ENCODE results near the gene CFTR.
"Not testable (repeated sequence)": the region's sequence is repeated elsewhere in the genome, so short reads cannot be mapped to it uniquely, and the experiment has no call there.

CFTR gene

DNA sequence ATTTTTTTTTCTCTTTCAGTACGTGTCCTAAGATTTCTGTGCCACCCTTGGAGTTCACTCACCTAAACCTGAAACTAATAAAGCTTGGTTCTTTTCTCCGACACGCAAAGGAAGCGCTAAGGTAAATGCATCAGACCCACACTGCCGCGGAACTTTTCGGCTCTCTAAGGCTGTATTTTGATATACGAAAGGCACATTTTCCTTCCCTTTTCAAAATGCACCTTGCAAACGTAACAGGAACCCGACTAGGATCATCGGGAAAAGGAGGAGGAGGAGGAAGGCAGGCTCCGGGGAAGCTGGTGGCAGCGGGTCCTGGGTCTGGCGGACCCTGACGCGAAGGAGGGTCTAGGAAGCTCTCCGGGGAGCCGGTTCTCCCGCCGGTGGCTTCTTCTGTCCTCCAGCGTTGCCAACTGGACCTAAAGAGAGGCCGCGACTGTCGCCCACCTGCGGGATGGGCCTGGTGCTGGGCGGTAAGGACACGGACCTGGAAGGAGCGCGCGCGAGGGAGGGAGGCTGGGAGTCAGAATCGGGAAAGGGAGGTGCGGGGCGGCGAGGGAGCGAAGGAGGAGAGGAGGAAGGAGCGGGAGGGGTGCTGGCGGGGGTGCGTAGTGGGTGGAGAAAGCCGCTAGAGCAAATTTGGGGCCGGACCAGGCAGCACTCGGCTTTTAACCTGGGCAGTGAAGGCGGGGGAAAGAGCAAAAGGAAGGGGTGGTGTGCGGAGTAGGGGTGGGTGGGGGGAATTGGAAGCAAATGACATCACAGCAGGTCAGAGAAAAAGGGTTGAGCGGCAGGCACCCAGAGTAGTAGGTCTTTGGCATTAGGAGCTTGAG, at the start of gene CFTR:
TSS of gene CFTR (plus strand) at position 801 of the 830 bp plus-strand sequence. CDS start 70 bp downstream, outside the sequence.
- no peak for DNase-seq

DNA sequence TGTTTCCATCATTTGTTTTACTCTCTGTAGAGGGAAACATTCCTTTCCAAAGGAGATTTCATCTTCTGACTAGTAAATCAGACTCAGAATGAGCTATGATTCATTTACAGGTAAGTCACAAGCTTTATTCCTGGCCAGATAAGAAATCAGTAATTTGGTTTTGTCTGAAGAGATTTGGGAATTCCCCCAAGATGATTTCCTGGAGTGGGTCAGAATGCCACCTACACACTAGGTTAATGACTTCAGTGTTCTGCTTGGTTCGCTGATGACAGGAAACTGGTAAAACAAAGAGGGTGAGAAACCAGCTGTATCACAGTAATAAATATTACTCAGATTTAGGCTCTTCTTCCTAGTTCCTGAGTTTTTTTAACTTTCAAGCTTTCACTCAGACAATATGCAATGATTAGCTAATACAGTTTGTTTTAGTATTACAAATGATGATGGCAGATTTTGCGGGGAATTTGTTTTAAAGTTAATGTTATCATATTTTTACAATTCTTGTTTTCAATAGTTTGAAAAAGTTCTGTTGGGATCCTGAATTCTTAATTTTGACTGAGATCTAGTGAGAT, 44.3 kb upstream of the CFTR start:
- DNase-seq, result no peak

DNA sequence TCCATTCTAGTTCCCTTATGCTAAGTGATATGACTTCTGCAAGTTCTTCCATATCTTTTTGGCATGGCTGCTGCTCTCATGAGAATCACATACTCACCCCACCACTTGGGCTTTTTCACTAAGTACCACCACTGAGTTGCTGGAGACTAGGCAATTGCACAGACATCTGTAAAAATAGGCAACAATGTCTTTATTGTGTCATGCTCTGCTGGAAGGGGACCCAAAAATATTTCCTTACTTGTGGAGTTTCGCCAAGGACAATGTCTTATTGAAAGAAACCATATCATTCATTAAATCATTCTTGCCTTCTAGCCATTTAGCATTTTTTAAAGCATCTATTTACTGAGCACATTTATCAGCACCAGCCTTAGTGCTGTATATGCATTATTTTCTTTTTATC, 35.2 kb upstream of the CFTR start:
- DNase-seq, result no peak

DNA sequence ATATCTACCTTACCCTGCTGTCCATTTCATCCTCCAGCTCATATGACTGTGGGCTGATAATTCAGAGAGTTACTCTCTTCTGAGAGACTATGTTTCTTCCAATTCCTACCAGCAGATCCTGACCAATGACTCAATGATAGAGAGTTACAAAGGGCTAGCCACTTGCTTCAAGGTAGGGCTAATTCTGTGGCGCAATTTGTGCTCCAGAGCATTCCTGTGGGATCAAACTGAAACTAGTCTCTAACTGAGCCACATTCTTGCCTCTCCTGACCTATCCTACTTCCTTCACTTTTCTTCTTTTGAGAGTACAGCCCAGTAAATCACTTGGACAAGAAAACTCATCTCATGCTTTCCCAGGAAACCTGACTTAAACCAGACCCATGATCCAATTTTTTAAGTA, 34.6 kb upstream of the CFTR start:
- DNase-seq, result no peak

DNA sequence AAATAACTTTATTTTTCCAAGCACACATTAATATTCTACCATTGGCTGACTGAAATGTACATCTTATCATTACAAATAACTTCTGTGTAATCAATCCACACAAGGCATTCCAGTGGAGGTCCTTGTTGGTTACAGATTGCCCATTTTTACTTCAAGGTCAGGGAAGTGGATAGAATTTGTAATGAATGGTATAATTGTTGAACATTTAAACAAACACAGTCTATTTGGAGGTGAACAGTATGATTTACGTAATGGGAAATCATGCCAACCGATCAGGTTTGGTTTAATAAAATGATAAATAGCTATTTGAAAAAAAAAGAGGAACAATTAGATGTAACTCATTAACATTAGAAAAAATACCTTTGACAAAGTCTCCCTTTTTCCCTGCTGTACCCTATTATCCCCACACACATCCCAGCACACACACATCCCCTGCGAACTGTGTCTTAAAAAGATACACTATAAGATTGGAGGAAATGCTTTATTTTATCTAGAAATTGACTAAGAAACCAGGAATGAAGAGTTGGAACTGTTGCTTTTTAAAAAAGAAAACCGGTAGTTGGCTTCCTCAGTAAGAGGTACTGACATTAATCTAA, 33.5 kb upstream of the CFTR start:
- no peak for DNase-seq

DNA sequence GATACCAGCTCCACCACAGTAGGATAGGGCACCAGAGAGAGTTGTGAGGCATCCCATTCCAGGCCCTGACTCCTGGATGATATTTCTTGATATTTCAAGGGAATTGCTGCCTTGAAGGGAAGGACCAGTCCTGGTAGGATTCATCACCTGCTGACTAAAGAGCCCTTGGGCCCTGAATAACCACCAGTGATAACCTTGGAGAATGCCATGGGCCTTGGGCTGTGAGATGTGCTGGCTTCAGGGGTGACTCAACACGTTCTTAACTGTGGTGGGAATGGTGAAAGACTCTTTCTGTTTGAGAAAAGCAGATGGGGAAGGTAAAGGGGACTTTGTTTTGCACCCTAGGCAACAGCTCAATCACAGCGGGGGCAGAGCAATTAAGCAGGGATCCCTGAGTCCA, 31.2 kb upstream of the CFTR start:
- no peak for DNase-seq

DNA sequence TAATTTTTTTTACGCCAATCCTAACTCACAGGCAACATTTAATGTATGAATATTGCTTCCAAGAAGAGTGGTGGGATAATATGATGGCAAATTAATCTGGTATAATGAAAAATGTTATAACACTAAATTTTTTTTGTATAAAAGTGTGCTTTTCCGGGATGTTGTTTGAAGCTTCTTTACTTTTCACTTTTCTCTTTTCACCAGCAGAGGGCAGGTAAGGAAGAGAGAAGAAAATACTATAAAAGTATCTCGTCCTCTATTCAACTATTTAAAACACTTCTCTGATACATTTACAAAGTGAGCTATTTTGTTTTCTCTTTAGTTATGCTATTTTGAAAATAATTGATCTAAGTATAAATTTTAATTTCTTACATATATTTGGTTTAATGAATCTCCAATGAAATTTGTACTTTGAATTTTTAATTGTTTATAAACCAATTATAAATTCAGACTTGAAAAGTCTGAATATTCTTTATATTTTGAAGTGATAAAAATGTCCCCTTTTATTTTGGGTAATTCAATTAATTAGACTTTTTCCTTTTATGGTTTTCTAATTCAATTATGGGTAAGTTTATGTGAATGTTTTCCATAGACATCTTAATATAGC, 20.7 kb upstream of the CFTR start:
- no peak for DNase-seq

DNA sequence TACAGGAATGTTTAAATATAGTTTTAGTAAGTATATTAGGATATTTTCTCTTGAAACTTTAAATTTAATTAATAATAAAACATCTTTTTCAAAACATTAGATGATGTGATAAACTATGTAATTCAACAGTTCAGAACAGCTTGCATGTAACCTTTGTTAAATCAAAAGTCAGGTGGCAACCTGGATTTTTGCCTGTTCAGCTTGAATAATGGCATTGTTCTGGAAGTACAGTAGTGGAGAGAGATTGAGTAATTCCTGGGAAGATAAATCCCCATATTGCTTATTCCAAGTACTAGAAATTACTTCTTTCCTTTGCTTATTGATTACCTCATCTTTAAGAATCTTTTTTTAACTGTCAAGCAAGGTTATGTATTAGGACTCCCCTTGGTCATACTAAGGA, 20.1 kb upstream of the CFTR start:
- DNase-seq, result no peak

DNA sequence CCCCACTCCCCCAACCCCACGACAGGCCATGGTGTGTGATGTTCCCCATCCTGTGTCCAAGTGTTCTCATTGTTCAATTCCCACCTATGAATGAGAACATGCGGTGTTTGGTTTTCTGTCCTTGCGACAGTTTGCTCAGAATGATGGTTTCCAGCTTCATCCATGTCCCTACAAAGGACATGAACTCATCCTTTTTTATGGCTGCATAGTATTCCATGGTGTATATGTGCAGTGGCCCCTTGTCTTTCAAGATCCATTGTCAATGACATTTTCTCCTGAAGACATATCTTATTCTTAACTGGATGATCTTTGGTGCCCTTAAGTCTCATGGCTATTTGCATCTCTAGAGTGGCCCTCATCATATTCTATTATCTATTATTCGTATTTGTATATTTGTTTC, 19.0 kb upstream of the CFTR start:
- not testable (repeated sequence) for DNase-seq

DNA sequence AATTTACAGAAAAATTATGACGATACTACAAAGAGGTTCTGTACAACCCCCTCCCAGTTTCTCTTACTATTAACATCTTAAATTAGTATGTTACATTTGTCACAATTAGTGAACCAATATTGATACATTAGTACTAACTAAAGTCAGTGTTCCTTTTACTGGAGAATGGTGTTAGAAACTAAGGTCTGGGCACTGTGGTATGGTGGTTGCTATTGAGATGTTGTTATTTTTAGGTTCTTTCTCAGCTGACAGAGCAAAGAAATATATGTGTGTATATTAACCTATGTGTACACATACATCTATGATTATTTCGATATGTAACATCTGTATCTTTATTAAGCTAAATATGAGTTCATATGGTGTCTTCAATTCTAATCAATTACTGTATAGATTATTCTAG, 11.7 kb upstream of the CFTR start:
- DNase-seq, result no peak

DNA sequence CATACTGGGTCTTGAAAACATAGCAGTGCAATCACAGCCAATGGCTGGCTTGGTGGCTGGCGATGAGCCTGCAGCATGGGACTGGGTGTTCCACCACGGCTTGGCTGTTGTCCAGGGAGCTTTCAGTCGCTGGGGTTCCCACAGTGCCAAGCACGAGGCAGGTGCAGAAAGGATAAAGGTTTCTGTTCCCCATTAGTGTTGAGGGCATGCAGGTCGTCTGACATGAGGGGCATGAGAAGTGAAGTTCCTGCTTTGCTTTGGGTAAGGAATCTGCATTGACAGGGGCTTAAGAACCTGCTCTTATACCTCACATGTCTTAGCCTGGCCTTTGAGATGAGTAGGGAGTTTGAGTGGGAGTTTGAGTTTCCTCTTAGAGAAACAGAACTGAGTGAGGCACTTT, 9.0 kb upstream of the CFTR start:
- DNase-seq, result no peak

DNA sequence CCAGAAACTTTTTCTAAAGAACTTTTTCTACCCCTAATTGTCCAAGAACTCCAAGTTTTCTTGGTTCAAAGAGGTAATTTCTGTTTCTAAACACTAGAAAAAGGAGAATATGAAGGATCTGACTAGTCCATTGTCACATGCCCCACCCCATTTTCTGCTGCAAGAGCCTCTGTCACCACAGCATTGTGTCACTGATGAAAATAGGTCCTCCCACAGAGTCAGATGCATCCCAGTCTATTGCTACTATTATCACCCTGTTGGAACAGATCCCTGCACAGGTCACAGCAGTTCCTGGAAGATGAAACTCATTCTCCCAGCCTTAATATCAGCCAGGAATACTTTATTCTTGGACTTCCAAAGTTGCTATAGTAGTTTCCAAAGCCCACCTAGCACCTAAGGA, 7.5 kb upstream of the CFTR start:
- DNase-seq, result no peak

DNA sequence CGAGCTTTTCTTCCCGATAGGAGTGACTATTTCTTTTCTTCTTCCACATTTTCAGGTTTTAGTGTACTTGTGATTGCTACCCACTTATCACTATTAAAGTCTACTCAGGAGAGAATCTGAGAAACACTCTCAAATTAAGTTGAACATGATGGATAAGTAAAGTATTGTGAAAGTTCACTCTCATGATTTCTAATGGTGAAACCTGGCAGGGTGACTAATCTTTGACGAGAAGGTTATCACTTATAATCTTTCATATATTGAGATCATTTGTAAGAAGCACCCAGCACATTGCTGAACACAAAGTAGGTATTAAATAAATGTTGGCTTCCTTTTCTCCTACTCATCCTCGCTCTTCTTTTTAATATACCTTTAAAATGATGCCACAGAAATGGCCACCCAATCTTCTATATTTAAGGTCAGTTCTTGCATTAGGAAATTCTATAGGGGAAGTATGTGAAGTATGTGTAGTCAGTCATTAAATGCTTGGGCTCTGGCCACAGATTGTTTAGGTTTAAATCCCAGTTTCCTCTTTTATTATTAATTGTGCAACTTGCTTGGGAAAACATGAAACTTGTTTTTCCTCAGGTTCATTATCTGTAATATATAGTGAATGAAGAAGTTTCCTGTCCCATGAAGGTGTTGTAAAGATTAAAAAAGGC, 3.1 kb upstream of the CFTR start:
- no peak for DNase-seq

DNA sequence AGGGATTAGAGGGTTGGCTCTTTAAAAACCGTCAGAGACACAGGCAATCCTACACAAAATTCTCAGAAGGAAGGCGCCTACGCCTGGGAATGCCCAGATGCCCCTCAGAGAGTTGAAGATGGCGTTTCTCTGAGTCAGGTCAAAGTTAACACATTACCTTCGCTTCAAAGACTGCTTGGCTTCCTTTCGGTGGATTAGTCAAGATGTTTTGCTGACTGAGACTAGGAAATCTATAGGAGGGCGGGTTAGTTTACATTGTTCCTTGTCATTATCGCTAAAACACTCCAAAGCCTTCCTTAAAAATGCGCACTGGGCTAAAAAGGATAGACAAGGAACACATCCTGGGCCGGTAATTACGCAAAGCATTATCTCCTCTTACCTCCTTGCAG, 995 bp upstream of the CFTR start:
- DNase-seq, result no peak

DNA sequence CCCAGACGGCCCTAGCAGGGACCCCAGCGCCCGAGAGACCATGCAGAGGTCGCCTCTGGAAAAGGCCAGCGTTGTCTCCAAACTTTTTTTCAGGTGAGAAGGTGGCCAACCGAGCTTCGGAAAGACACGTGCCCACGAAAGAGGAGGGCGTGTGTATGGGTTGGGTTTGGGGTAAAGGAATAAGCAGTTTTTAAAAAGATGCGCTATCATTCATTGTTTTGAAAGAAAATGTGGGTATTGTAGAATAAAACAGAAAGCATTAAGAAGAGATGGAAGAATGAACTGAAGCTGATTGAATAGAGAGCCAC, 184 bp downstream of the CFTR start:
- DNase-seq, result no peak

DNA sequence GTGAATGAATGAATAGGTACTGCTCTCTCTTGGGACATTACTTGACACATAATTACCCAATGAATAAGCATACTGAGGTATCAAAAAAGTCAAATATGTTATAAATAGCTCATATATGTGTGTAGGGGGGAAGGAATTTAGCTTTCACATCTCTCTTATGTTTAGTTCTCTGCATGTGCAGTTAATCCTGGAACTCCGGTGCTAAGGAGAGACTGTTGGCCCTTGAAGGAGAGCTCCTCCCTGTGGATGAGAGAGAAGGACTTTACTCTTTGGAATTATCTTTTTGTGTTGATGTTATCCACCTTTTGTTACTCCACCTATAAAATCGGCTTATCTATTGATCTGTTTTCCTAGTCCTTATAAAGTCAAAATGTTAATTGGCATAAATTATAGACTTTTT, 1.2 kb downstream of the CFTR start:
- DNase-seq, result no peak

DNA sequence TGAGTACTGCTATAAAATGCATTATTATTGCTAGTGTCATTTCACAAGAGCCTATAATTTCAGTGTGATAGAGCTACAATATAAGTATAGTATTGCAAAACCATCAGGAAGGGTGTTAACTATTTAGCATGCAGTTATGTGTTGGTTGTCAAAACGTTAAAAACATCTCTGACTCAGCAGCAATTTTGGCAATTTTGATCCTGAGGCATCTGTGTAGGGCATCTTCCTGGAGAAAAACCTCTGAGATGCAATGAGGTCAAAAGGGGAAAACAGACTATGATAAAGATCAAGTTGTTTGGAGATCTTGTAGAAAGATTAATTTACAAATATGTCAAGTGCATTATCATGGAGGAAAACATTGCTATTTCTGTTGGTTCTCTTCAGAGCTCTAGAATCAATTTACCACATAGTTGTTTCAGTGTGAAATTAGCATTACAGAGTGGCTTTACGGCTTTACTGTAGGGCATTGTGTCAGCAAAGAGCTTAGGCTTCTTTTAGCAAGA, 5.3 kb downstream of the CFTR start:
- DNase-seq, result no peak

DNA sequence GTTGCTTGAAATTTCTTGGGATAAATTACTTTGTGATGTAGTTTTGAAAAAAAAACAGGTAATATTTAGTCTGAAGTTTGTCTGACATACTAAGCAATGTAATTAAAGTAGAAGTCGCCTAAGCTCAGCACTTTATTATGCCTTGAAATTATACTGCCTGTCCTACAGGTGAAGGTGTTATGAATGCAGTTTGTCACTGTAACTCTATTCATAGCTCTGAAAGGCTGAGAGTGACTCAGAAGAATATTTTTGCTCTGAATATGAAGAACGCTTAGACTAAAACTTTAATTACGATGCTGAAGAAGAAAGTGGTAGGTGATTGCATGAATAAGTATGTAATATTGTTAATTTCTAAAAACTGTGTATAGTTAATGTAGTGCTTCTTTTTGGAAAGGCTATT, 9.2 kb downstream of the CFTR start:
- DNase-seq, result no peak

DNA sequence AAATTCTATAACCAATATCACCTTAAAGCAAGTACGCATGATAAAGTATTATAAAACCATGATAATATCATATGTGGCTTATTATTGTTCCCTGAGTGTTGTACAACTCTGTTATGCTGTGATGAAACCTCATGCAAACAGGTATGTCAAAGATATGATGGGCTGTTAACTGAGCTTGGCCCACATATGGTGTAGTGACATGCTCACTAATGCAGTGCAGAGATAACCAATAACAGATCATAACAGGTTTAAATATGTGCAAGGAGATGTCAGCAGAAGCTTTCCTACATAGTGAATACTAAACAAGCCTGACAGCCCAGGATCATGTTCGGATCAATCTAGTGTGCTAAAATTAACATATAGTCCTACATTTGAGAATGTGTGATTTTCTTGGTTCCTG, 9.6 kb downstream of the CFTR start:
- no peak for DNase-seq

DNA sequence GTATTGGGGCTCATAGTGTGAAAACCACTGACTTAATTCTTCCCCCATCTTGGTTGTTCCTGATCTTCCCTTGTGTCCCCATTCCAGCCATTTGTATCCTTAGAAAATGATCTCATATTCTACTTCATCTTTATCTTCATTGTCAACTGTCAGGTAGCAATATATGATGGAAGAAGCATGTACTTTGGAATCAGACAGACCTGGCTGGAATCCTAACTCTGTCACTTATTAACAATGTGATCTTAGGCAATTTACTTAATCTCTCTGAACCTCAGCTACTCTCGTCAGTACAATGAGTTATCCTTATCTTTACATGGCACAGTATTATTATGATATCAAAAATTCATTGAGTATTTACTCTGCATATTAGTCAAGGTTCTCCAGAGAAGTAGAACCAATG, 10.1 kb downstream of the CFTR start:
- DNase-seq, result no peak

DNA sequence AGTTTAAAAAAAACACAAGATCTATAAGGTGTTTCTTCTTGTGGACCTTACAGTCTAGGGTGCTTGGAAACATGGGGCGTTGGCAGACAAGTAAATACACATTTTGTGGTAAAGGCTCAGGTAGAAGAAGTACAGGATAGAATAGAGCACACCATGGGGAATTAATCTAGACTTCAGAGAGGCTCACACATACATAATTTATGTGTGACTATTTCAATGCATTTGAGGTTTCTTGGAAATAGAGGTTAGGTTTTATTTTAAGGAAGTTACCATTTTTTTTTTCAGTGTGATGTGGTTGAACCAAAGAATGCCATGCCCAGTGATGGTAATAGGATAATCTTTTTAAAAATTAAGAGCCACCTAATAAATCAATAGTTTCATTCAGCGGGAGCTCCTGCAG, 12.8 kb downstream of the CFTR start:
- DNase-seq, result no peak

DNA sequence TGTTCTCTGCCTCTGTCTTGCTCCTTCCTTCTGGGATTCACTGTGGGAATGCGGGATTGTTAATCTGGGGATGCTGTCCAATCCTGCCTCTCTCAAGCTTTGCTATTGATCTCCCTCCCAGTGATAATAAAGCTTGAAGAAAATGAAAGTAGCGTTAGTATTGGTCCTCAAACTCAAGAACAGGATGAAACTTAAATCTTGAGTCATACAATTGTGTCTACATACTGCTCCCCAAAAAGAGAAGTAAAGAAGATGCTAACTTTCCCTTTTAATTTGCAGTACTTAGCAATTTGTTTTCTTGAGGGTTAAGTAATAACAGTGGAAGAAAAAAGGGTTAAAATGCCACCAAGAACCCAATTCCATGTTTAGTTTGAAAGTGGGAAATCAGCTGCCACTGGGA, 13.6 kb downstream of the CFTR start:
- DNase-seq, result no peak

DNA sequence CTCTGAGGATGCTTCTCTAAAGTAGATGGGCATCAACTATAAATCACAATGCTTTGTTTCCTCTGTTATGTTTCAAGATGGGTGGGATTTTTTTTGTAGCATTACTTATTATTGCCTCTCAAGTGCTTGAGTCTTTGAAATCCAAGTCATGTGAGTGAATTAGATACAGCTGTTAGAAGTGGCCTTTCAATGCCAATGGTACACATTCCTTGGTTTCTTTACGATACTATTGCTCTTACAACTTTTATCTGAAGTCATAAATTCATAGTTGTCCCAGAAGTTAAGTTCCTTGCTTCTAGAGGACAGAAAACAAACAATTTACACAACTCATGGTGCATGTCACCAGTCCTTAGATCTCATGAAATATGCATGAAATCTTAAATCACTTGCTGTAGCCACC, 15.5 kb downstream of the CFTR start:
- DNase-seq, result no peak

DNA sequence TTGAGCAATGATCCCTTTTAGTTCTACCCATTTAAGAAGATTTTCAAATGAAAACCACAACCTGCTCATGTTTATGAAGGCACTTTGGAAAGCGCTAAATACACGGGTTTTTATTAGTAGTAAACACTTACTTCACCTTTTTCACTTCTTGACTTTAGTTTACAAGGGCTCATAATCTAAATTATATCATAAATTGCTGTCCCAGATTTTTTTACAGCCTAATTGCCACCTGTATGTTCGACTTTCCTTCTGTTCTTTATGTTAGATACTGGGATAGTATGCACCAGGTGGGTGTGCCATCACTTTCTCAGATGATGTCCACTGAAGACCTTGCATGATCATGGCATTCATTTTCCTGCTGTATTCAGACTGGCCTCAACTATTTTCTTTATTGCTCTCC, 22.5 kb downstream of the CFTR start:
- no peak for DNase-seq

All from NCI-H510A (cell line).